Measurements from ENCODE around the gene NAA25. TPM values are rescaled to one million over a fixed set of nuclear protein-coding genes. Genes with fewer than 3 reads are reported as not detected.

Gene NAA25
- total and polyA plus RNA-seq, 2 donors (not counting 3 experiments of a cell fraction or from before 2014, with no cell fraction given), result 5.3 to 25.5 TPM

DNA sequence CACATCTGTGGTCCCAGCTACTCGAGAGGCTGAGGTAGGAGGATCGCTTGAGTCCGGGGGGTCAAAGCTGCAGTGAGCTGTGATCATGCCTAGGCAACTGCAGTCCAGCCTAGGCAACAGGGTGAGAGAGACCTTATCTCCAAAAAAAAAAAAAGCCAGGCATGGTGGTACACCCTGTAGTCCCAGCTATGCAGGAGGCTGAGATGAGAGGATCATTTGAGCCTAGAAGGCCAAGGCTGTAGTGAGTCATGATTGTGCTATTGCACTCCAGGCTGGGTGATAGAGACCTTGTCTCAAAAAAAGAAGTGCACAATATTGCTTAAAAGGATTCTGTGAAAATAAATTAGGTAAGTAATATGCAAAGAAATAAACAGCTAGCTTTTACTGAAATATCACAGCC is 17.0 kb downstream of the NAA25 start:
- no peak for DNase-seq (ENCODE audit: low read depth, low spot score)
- no peaks in the 10 kb centered on the region for H3K9me3 ChIP-seq (replicated peaks; ENCODE audit: control insufficient read depth, insufficient read depth, low read length)
- H3K27ac ChIP-seq (ENCODE audit: insufficient read depth, low read depth, low read length), result no peak overlapping the region
- no peaks in the 10 kb centered on the region for H3K9me1 ChIP-seq (replicated peaks; ENCODE audit: control insufficient read depth, extremely low read depth, insufficient read depth, low read length)
- no peak for FAIRE-seq
- intact Hi-C loops (cut with micrococcal nuclease) (no loop called here), dilution Hi-C loops (cut with MboI; ENCODE audit: extremely low pct_ligation_motif_present, low sequenced_read_pairs) (no loop called here)
- H3K36me3 ChIP-seq (ENCODE audit: control insufficient read depth in 2 of 2, extremely low read depth in 1 of 2, insufficient read depth in 2 of 2, low read length in 2 of 2), result peaks cover 9% of the 10 kb centered on the region in 2 experiments
- no peak overlapping the region for H3K4me2 ChIP-seq (ENCODE audit: insufficient read depth, low read length)
- CTCF ChIA-PET, result no interaction called here
- H3K27me3 ChIP-seq (ENCODE audit: control insufficient read depth in 2 of 2, insufficient read depth in 2 of 2, low read length in 2 of 2), result no peaks in the 10 kb centered on the region
- H3K4me3 ChIP-seq (replicated peaks in 1 of 3; ENCODE audit: insufficient read depth in 1 of 3, low read depth in 1 of 3, low read length in 3 of 3), result no peak overlapping the region
- POLR2A ChIA-PET, result no interaction called here
- TF ChIP-seq GATA2 (IDR thresholded peaks at IDR 0.05; ENCODE audit: insufficient read depth, insufficient read length, low read depth, low read length), result no peak
- TF ChIP-seq JUN (IDR thresholded peaks at IDR 0.05; ENCODE audit: borderline replicate concordance, insufficient read depth, insufficient read length, low read depth), result no peak
- no peak for TF ChIP-seq POLR2AphosphoS5 (IDR thresholded peaks at IDR 0.05; ENCODE audit: insufficient read depth, low read depth, low read length)
- TF ChIP-seq FOS (IDR thresholded peaks at IDR 0.05; ENCODE audit: borderline replicate concordance, insufficient read depth, low read length), result no peak
- TF ChIP-seq POLR2A (IDR thresholded peaks at IDR 0.05; ENCODE audit: low read depth, low read length), result no peak
- TF ChIP-seq, protein P1, sequence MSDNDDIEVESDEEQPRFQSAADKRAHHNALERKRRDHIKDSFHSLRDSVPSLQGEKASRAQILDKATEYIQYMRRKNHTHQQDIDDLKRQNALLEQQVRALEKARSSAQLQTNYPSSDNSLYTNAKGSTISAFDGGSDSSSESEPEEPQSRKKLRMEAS (IDR thresholded peaks at IDR 0.05; ENCODE audit: insufficient read depth, insufficient read length), result no peak
- no peak for TF ChIP-seq CTCF (IDR thresholded peaks at IDR 0.05; ENCODE audit: extremely low read depth in 1 of 2, insufficient read depth in 1 of 2, low read depth in 1 of 2, low read length in 2 of 2)
- TF ChIP-seq MYC (IDR thresholded peaks at IDR 0.05; ENCODE audit: low read depth, low read length), result no peak
- no peak for TF ChIP-seq EZH2 (IDR thresholded peaks at IDR 0.05; ENCODE audit: borderline replicate concordance, low read depth, low read length, severe bottlenecking)
- no peaks in the 10 kb centered on the region for H4K20me1 ChIP-seq (replicated peaks; ENCODE audit: control insufficient read depth, extremely low read depth, insufficient read depth, low read length)
- no TSS peak for BruUV-seq (replicated peaks)
- H3K9ac ChIP-seq (replicated peaks; ENCODE audit: extremely low read depth, insufficient read depth, low read length), result no peak overlapping the region
- H3K79me2 ChIP-seq (ENCODE audit: control insufficient read depth, insufficient read depth, low read length), result peaks cover 55% of the 10 kb centered on the region
- no peak overlapping the region for H2AFZ ChIP-seq (ENCODE audit: low read depth, low read length)
- H3K4me1 ChIP-seq (ENCODE audit: control insufficient read depth, extremely low read depth, insufficient read depth, low read length), result peaks cover 4% of the 10 kb centered on the region

Measured in endothelial cell of umbilical vein (primary cell).